Karpas-422 (cell line): ENCODE data around the gene PRIM2. TPM values are rescaled to one million over a fixed set of nuclear protein-coding genes. Genes with fewer than 3 reads are reported as not detected.
"Not testable (repeated sequence)": the region's sequence is repeated elsewhere in the genome, so short reads cannot be mapped to it uniquely, and the experiment has no call there.

ENCODE experiments used
- DNase-seq: peaks from one replicate; pipeline ENCODE4 v3.0.0-alpha.2; 2015
- H2AFZ ChIP-seq: fragments of 200-600 bp; sonication (generic); 2 replicates; pipeline ENCODE4 v1.6.1; 2014; ENCODE audit warnings: antibody characterized with exemption, low read length, mixed read lengths
- H3K27ac ChIP-seq: fragments of 200-600 bp; sonication (generic); 2 replicates; pipeline ENCODE4 v1.5.1; 2014; ENCODE audit warnings: mild to moderate bottlenecking, low read length, moderate library complexity
- H3K27me3 ChIP-seq: fragments of 200-600 bp; sonication (generic); 2 replicates; pipeline ENCODE4 v1.6.1; 2014; ENCODE audit warnings: low read length, mixed read lengths
- H3K36me3 ChIP-seq: fragments of 200-600 bp; sonication (generic); 2 replicates; pipeline ENCODE4 v1.6.1; 2014; ENCODE audit warnings: low read length, mixed read lengths; ENCODE audit not compliant: insufficient read depth
- H3K4me1 ChIP-seq: fragments of 200-600 bp; sonication (generic); 2 replicates; pipeline ENCODE4 v1.6.1; 2014; ENCODE audit warnings: mild to moderate bottlenecking, low read length, mixed read lengths
- H3K4me2 ChIP-seq: fragments of 200-600 bp; sonication (generic); 2 replicates; pipeline ENCODE4 v1.6.1; 2014; ENCODE audit warnings: low read length, low read depth, mild to moderate bottlenecking; ENCODE audit not compliant: poor library complexity, severe bottlenecking
- H3K4me3 ChIP-seq: fragments of 200-600 bp; sonication (generic); 2 replicates; pipeline ENCODE4 v1.5.1; 2014; ENCODE audit warnings: mild to moderate bottlenecking, antibody characterized with exemption, low read length, mixed read lengths
- H3K79me2 ChIP-seq: fragments of 200-600 bp; sonication (generic); 2 replicates; pipeline ENCODE4 v1.6.1; 2014; ENCODE audit warnings: mild to moderate bottlenecking, low read length, mixed read lengths
- H3K9ac ChIP-seq: fragments of 200-600 bp; sonication (generic); 2 replicates; pipeline ENCODE4 v1.6.0; 2014; ENCODE audit warnings: low read length
- H3K9me2 ChIP-seq: fragments of 200-600 bp; sonication (generic), shearing (Covaris generic); replicated peaks from 2 replicates; pipeline ENCODE4 v1.6.0; 2014; ENCODE audit warnings: mild to moderate bottlenecking, low read length, moderate library complexity; ENCODE audit not compliant: insufficient read depth
- H3K9me3 ChIP-seq: fragments of 300-700, 200-600 bp; sonication (generic); 2 replicates; pipeline ENCODE4 v1.6.1; 2014; ENCODE audit warnings: low read length, mixed read lengths
- H4K20me1 ChIP-seq: fragments of 200-600 bp; sonication (generic); 2 replicates; pipeline ENCODE4 v1.6.1; 2014; ENCODE audit warnings: mild to moderate bottlenecking, antibody characterized with exemption, low read length, low read depth; ENCODE audit not compliant: insufficient read depth
- total RNA-seq: library from RNA; depleted of rRNA; stranded (reverse); fragments of >200 nt; shearing (Covaris generic); gene quantifications from 2 replicates; pipeline ENCODE4 v1.2.3, GENCODE V29; 2014; ENCODE audit warnings: low replicate concordance

Gene PRIM2
- total RNA-seq, 1 experiment from 2014 or later = 49.1 TPM

DNA sequence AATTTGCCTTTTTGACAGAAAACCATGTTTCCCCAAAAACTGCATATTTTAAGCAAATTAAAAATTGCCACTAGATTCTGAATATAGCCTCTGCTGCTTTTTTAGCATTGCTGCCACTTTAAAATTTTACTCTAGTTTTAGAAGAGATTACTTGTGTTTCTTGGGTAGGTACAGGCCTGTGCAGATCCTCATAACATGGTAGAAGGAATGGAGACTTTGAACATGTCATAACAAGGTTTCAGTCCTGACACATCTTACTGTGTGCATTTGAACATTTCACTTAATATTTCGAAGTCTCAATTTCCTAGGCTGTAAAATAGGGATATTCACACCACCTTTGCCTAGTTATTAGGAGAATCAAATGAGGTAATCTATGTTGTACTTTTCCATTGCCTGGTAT, 259.6 kb downstream of the PRIM2 start:
- H3K4me3 ChIP-seq, H2AFZ ChIP-seq, H3K27ac ChIP-seq, DNase-seq, H3K9me2 ChIP-seq, H3K4me2 ChIP-seq, H3K27me3 ChIP-seq, H3K36me3 ChIP-seq, H3K9ac ChIP-seq, H3K4me1 ChIP-seq, H3K9me3 ChIP-seq, H4K20me1 ChIP-seq, H3K79me2 ChIP-seq: not testable (repeated sequence)

DNA sequence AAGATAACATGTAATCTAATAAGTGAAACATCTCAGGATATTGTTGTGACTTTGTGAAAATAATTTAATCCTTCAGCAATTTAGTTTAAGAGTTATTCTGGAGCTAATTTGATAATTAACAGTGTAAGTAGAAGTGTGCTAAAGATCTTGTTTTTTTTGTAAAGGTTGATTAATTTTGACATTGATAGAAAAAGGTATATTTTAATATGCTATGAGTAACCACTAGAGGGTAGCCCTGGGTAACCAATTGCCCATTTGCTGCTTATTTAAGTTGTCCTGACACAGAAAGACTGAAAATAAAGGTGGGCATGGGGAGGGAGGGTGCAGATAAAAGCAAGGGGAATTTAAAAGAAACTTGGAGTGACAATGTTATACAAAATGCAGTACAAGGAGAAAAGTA, 262.1 kb downstream of the PRIM2 start:
- not testable (repeated sequence) for H3K4me1 ChIP-seq, H3K27ac ChIP-seq, H2AFZ ChIP-seq, H3K4me2 ChIP-seq, H3K36me3 ChIP-seq, H4K20me1 ChIP-seq, H3K79me2 ChIP-seq, H3K27me3 ChIP-seq, H3K9ac ChIP-seq, H3K9me3 ChIP-seq, H3K9me2 ChIP-seq, H3K4me3 ChIP-seq
- DNase-seq = peak; percentile 40

DNA sequence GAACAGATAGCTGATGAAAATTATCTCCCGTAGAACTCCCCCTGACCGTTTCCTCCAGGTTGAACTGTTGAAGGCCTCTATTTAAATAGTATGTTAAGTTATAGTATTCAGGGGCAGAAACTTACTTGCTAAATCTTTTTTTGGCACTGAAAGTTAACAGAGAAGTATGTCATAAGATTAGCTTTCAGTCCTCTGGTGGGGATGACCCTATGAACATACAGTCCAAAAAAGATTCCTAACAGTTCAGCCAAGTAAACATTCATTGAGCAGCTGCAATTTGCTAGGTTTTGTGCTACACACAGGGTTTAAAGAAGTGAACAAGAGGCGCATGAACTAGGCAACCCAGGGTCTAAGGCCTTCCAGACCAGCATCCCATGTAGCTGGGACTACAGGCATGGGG, 264.2 kb downstream of the PRIM2 start:
- not testable (repeated sequence) for H3K9ac ChIP-seq, H3K4me3 ChIP-seq, H3K9me2 ChIP-seq, H3K36me3 ChIP-seq, H3K27me3 ChIP-seq, H4K20me1 ChIP-seq, DNase-seq, H3K4me1 ChIP-seq, H3K9me3 ChIP-seq, H3K27ac ChIP-seq, H2AFZ ChIP-seq, H3K4me2 ChIP-seq, H3K79me2 ChIP-seq

DNA sequence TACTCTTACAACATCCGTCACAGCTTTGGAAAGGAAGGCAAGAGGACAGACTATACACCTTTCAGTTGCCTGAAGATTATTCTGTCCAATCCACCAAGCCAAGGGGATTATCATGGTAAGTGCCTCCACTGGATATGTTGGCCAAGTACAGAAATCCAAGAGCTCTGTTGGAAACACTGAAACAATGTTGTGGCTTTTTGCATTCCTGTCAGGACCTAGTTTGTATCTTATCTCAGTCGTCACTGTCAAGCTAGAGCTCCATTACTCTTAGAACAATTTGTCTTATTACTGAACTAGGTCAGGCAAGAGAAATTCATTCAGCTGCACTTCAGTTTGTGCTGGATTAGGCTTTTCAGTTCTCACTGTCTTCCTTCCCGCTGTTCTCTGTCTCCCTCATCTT, 283.7 kb downstream of the PRIM2 start:
- H3K9me3 ChIP-seq, H3K4me3 ChIP-seq, H3K79me2 ChIP-seq, H3K9me2 ChIP-seq, H3K9ac ChIP-seq, H2AFZ ChIP-seq, H3K4me2 ChIP-seq, H3K36me3 ChIP-seq, H4K20me1 ChIP-seq, H3K4me1 ChIP-seq, DNase-seq, H3K27me3 ChIP-seq, H3K27ac ChIP-seq: not testable (repeated sequence)

DNA sequence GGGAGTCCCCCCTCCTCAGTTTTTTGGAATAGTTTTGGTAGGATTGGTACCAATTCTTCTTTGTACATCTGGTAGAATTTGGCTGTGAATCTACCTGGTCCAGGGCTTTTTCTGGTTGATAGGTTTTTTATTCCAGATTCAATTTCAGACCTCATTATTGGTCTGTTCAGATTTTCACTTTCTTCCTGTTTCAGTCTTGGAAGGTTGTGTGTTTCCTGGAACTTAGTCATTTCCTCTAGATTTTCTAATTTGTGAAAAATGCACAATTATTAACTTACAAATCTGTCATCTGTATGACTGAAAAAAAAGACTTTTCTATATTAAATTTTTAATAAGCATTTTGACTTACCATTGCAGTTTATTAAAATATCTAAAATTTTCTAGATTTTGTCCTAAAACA, 287.9 kb downstream of the PRIM2 start:
- not testable (repeated sequence) for H3K9me3 ChIP-seq, H2AFZ ChIP-seq, H3K9me2 ChIP-seq, H3K79me2 ChIP-seq, DNase-seq, H3K4me1 ChIP-seq, H3K4me2 ChIP-seq, H3K36me3 ChIP-seq, H3K4me3 ChIP-seq, H3K9ac ChIP-seq, H4K20me1 ChIP-seq, H3K27me3 ChIP-seq, H3K27ac ChIP-seq

DNA sequence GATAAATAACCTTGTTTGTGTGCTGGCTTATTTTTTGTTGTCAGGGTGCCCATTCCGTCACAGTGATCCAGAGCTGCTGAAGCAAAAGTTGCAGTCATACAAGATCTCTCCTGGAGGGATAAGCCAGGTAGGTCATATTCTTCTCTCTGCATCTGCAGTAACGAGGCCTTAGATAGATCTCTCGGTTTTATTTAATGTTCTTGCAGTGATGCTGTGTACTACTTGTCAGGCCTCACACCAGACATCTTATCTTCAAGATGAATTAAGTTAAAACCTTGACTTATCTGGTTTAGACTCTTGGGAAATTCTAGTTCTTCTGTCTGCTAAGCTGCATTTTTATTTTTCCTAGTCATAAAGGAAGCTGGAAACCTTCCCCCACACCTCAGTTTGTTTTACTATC, 288.9 kb downstream of the PRIM2 start:
- H3K36me3 ChIP-seq, H3K4me2 ChIP-seq, H3K9me3 ChIP-seq, H3K4me1 ChIP-seq, H2AFZ ChIP-seq, H3K27me3 ChIP-seq, H3K27ac ChIP-seq, H3K4me3 ChIP-seq, H4K20me1 ChIP-seq, DNase-seq, H3K9me2 ChIP-seq, H3K9ac ChIP-seq, H3K79me2 ChIP-seq: not testable (repeated sequence)

DNA sequence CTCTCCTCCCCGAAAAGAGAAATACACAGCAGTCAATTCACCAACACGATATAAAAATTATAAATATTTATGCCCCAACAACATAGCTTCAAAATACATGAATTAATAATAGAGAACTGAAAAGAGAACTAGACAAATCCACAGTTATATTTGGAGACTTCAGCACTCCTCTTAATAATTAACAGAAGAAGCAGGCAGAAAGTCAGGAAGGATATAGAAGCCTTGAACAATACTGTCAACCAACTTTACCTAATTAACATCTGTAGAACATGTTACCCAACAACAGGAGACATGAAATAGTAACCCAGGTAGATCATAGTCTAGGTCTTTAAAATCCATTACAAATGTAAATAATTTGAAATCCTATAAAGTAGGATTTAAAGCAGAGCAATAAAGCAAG, 293.2 kb downstream of the PRIM2 start:
- H3K27me3 ChIP-seq, H3K9ac ChIP-seq, H3K9me2 ChIP-seq, H3K4me2 ChIP-seq, H4K20me1 ChIP-seq, H2AFZ ChIP-seq, H3K27ac ChIP-seq, H3K9me3 ChIP-seq, H3K79me2 ChIP-seq, DNase-seq, H3K4me1 ChIP-seq, H3K4me3 ChIP-seq, H3K36me3 ChIP-seq: not testable (repeated sequence)

DNA sequence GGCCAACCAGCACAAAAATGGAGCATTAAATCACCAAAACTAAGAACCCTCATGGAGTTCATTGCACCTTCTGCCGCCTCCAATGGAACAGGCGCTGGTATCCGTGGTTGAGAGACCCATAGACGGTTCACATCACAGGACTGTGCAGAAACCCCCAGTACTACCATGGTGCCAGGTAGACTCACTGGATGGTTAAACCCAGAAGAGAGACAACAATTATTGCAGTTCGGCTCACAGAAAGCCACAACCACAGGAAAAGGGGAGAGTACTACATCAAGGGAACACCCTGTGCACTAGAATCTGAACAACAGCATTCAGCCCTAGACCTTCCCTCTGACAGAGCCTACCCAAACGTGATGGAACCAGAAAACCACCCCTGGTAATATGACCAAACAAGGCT, 301.5 kb downstream of the PRIM2 start:
- H3K4me2 ChIP-seq, H3K9ac ChIP-seq, H3K36me3 ChIP-seq, H3K4me3 ChIP-seq, H3K27ac ChIP-seq, H3K9me2 ChIP-seq, H2AFZ ChIP-seq, DNase-seq, H3K27me3 ChIP-seq, H3K79me2 ChIP-seq, H3K4me1 ChIP-seq, H3K9me3 ChIP-seq, H4K20me1 ChIP-seq: not testable (repeated sequence)

DNA sequence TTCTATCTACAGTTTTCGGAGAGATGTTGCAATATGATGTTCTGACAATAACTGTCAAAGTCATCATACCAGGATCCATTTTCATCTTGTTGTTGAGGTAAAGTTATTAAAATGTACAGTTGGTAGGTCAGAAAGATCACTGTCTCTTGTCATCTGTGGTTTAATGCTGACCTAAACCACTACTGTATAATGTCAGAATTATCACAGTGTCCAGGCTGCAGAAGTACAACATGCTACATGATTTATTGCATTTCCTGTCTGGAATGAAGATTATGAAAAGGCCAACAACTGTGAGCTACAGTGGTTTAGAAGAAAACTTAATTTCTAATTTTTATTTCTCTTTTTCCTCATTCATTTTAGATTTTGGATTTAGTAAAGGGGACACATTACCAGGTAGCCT, 314.3 kb downstream of the PRIM2 start:
- H3K9ac ChIP-seq, H3K36me3 ChIP-seq, DNase-seq, H3K27me3 ChIP-seq, H3K9me3 ChIP-seq, H2AFZ ChIP-seq, H3K4me1 ChIP-seq, H4K20me1 ChIP-seq, H3K27ac ChIP-seq, H3K9me2 ChIP-seq, H3K4me3 ChIP-seq, H3K79me2 ChIP-seq, H3K4me2 ChIP-seq: not testable (repeated sequence)
